DMS79 treated with DMSO at 0.1 percent for 48 hours (cell line): ENCODE results near the gene RNASET2.
"Not testable (repeated sequence)": the region's sequence is repeated elsewhere in the genome, so short reads cannot be mapped to it uniquely, and the experiment has no call there.

ENCODE experiments used
- DNase-seq: peaks from one replicate; lab custom pipeline; 2025; lab: John Stamatoyannopoulos, UW

Gene RNASET2

DNA sequence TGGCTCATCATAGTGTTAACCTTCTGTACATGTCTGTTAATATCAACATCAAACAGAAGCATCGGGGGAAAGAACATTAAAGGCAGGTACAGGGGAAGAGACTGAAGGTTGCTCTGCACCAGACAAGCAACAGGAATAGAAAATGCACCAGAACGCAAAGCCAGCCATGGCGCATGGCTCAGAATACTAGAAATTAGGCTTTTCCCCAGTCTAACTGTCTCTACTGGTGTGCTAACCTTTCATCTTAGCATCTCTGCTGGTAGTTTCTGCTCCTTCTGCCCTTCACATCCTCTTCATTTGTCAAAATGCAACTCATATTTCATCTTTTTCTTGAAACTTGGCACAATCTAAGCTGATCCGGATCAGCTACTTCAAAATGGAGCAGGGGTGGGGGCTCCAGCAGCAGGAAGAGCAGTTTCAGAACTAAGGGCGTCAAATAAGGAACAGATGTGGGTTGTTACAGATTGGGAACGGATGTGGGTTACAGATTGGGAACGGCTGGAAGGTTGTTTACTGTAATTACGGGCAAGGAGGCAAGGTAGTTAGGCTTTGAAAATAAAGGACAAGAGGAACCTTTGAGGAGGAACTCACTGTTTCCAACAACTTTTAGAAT, 13.1 kb upstream of the RNASET2 start:
- DNase-seq, result no peak

DNA sequence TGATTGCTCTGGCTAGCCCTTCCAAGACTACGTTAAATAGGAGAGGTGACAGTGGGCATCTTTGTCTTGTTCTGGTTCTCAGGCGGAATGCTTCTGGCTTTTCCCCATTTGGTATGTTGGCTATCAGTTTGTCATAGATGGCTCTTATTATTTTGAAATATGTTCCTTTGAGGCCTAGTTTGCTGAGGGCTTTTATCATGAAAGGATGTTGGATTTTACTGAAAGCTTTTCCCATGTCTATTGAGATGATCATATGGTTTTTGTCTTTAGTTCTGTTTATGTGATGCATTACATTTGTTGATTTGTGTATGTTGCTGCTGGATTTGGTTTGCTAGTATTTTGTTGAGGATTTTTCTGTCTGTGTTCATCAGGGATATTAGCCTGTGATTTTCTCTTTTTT, 9.9 kb upstream of the RNASET2 start:
- DNase-seq, result no peak

DNA sequence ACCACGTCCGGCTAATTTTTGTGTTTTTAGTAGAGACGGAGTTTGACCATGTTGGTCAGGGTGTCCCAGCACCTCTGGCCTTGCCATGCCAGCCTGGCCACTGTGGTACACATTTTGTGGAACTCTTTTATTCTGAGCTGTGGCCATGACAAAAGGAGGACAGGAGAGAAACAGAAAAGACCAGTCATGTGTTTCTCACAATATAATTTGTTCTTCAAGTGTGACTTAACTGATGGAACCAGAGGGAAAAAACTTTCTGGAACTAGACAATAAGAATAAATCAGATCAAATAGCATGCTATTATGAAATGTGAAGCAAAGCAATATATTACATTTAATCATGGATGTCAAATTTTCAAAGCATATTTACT, 4.2 kb upstream of the RNASET2 start:
- DNase-seq, result no peak

DNA sequence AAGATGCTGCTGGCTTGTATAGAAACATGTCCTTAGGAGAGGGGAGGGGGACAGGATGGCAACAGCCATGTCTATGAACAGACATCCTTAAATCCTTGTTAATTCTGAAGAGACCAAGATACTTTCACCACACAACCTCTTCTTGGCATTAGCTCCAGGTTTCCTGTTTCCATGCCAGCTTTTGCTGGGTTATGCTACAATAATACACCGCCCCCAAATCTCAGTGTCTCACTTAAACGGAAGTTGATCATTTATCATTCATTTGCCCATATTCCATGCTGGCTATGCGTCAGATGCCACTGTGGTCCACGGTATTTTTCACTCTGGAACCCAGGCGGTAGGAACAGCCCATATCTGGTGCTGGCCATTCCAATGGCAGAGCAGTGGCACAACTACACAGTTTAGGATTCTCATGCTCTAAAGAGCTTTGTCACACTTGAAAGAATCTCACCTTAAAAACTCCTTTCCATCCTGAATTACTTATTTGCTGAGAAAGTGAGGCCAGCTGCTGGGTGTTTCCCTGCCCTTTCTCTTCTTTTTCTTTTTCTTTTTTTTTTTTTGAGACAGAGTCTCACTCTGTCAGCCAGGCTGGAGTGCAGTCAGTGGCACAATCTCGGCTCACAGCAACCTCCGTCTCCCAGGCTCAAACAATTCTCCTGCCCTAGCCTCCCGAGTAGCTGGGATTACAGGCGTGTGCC, 3.7 kb upstream of the RNASET2 start:
- no peak for DNase-seq

- no peak for DNase-seq
These were observed 2.8 kb upstream of the RNASET2 start for GRCh38 chr6:166958926-166959861.

DNA sequence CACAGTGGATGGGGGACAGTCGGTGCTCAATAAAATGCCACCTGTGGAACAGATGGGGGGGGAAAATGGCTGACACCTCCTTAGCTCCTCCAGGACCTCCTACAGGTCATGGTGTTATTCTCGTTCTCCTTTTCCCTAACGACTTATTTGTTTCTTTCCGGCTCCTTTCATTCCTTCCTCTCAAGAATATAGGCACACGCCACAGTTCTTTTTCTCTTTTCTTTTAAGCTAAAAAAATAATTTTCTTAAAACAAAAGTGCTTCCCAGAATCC, 1.4 kb upstream of the RNASET2 start:
- no peak for DNase-seq

GRCh38 chr6:166957087-166957804, 896 bp upstream of the RNASET2 start:
- DNase-seq, result no peak

DNA sequence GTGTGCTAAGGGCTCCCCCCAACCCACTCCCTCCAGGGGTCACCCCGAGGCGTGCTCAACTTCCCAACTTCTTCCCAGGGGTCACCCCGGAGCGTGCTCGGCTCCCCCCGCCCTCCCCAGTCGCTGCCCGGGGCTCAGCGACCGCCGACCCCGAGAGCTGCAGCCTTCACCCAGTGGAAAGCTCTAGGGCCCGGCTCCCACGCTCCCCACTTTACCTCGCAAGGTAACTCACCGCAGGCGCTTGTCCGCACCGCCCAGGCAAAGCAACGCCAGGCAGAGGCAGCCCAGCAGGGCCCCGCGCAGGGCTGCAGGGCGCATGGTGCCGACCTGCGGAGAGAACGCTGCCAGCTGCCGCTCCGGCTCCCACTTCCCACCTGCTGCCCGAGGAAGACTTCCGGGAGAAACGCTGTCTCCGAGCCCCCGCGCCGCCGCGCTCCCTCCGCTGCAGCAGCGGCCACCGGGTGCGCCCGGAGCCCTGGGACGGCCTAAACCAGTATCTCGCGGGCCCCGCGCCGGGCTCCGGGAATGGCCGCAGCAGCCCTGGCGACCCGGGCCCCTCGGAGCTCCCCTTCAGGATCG, 396 bp downstream of the RNASET2 start:
- peak; percentile 49 for DNase-seq

DNA sequence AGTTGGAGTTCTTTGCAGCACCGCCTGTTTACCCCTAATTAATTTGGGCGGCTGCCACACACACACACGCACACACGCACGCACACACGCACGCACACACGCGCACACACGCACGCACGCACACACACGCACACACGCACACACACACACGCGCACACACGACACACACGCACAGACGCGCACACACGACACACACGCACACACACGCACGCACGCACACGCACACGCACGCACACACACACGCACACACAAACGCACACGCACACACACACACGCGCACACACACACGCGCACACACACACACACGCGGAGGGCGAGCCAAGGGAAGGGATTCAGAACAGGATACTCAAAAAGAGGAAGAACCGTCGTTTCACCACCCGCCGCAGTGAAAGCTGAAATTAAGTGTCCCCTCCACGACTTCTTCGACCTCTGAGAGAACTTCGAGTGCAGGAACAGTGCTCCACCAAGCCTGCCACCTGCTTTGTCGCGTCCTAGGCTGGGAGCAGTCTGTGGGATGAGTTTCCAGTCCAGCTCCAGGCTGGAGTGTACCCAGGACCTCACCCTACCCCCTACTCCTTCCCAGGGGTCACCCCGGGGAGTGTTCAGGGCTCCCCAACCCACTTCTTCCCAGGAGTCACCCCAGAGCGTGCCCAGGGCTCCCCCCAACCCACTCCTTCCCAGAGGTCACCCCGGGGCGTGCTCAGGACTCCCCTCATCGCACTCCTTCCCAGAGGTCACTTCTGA, 1.1 kb downstream of the RNASET2 start:
- no peak for DNase-seq

- DNase-seq, result no peak
These were observed 2.1 kb downstream of the RNASET2 start for GRCh38 chr6:166954118-166954713.

DNA sequence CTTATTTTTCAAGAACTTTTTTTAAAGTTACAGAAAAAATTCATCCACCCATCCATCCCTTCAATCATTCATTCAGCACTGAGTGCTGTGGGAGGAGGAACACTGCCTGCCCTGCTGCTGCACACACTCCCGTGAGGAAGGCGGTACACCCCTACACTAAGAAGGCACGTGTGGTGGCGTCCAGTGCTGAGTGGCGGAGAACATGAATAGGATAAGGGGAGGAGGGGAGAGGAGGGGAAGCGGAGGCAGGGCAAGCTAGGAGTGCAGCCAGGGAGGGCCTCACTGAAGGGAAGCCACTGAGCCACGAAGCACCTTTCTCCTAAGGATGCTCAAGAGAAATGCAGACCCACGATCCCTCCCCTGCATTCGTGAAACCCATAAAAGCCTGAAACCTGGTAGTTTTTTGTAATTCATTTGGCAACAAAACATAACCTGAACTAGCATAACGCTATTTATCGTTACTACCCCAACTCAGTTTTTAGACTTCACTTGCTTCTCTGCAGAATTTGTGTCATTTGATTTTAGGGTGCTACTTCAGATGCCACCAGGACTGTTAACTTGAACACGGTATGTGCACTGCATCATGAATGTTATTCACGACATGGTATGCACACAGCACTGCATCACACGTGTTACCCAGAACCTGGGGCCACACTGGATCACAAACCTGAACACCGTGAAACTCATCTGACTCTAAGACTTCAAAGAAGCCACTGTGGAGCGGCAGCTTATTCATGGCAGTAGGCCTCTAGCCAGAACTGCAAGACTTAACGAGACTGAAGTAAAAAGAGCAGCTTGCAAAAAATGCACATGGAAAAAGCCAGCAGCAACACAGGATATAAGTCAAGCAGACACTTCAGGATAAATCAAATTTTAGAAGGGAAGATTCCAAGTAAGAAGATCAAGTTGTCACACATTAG, 3.5 kb downstream of the RNASET2 start:
- DNase-seq, result no peak

DNA sequence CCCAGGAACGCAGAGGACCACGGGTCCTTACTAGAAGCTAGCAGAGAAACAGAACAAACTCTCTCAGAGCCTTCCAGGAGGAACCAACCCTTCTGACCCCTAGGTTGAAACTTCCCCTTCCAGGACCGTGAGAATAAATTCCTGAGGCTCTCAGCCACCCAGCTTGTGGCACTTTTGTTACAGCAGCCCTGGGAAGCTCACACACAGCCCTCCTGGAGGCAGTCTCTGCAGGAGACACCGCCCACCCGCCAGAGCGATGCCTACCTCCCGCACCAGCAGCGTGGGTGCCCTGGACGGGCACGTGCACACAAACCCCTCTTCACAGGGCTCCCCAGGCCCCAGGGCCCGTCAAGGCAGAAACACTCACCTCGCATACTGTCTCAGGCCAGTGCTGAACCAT, 4.2 kb downstream of the RNASET2 start:
- no peak for DNase-seq

- DNase-seq, result no peak
These were observed 4.7 kb downstream of the RNASET2 start for GRCh38 chr6:166951670-166952060.

DNA sequence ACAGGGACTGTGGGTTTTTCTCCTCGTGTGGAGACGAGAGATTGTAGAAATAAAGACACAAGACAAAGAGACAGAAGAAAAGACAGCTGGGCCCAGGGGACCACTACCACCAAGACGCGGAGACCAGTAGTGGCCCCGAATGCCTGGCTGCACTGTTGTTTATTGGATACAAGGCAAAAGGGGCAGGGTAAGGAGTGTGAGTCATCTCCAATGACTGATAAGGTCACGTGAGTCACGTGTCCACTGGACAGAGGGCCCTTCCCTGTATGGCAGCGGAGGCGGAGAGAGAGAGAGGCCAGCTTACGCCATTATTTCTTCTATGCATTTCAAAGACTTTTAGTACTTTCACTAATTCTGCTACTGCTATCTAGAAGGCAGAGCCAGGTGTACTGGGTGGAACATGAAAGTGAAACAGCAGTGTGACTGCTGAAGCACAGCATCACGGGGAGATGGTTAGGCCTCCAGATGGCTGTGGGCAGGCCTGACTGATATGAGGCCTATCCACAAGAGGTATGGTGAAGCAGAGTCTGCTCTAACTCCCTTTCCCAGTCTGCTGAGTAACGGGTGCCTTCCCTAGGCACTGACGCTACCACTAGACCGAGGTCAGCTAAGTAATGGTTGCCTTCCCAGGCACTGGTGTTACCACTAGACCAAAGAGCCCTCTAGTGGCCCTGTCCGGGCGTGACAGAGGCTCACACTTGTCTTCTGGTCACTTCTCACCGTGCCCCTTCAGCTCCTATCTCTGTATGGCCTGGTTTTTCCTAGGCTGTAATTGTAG, 5.3 kb downstream of the RNASET2 start:
- peak; percentile 13 for DNase-seq

- DNase-seq, result no peak
These were observed 5.9 kb downstream of the RNASET2 start for GRCh38 chr6:166950443-166950821.

GRCh38 chr6:166949528-166950442, 6.6 kb downstream of the RNASET2 start:
- no peak for DNase-seq

- DNase-seq, result not testable (repeated sequence)
These were observed 7.6 kb downstream of the RNASET2 start for GRCh38 chr6:166948724-166949123.

GRCh38 chr6:166947251-166947650, 9.1 kb downstream of the RNASET2 start:
- no peak for DNase-seq
